OCI-LY1 (cell line): ENCODE measurements around the gene CACNA2D4.
"Not testable (repeated sequence)": the region's sequence is repeated elsewhere in the genome, so short reads cannot be mapped to it uniquely, and the experiment has no call there.

Source experiments
- H2AFZ ChIP-seq: fragments of 200-600 bp; sonication (generic), shearing (Covaris generic); 2 replicates; pipeline ENCODE4 v1.6.0; 2014; ENCODE audit warnings: antibody characterized with exemption, mild to moderate bottlenecking, low read length
- H3F3A ChIP-seq: fragments of 200-600 bp; sonication (generic), shearing (Covaris generic); 2 replicates; pipeline ENCODE4 v1.6.0; 2014; ENCODE audit warnings: mild to moderate bottlenecking, antibody characterized with exemption, low read length, moderate library complexity; ENCODE audit not compliant: insufficient read depth
- H3K27ac ChIP-seq: fragments of 200-600 bp; sonication (generic); 2 replicates; pipeline ENCODE4 v1.5.1; 2014; ENCODE audit warnings: low read length, mixed run types, mild to moderate bottlenecking, low read depth; ENCODE audit not compliant: poor library complexity, severe bottlenecking
- H3K27me3 ChIP-seq: fragments of 200-600 bp; sonication (generic); 2 replicates; pipeline ENCODE4 v1.6.0; 2014; ENCODE audit warnings: antibody characterized with exemption, mild to moderate bottlenecking, low read length, moderate library complexity; ENCODE audit not compliant: insufficient read depth
- H3K36me3 ChIP-seq: fragments of 200-600 bp; sonication (generic); 2 replicates; pipeline ENCODE4 v1.6.1; 2014; ENCODE audit warnings: mild to moderate bottlenecking, antibody characterized with exemption, low read length, moderate library complexity, mixed read lengths; ENCODE audit not compliant: insufficient read depth
- H3K4me1 ChIP-seq: fragments of 200-600 bp; sonication (generic); 2 replicates; pipeline ENCODE4 v1.5.1; 2014; ENCODE audit warnings: mild to moderate bottlenecking, low read length, moderate library complexity; ENCODE audit not compliant: insufficient read depth, severe bottlenecking
- H3K4me2 ChIP-seq: fragments of 200-600 bp; sonication (generic), shearing (Covaris generic); 2 replicates; pipeline ENCODE4 v1.6.1; 2014; ENCODE audit warnings: low read length
- H3K4me3 ChIP-seq: fragments of 200-600 bp; sonication (generic); 2 replicates; pipeline ENCODE4 v1.5.1; 2014; ENCODE audit warnings: low read length, low read depth, mild to moderate bottlenecking, mixed read lengths; ENCODE audit not compliant: poor library complexity, severe bottlenecking
- H3K79me2 ChIP-seq: fragments of 200-600 bp; shearing (Covaris generic); 2 replicates; pipeline ENCODE4 v1.6.1; 2016; ENCODE audit warnings: mixed run types, low read length, mixed read lengths; ENCODE audit not compliant: insufficient read depth
- H3K9ac ChIP-seq: fragments of 200-600 bp; sonication (generic), shearing (Covaris generic); 2 replicates; pipeline ENCODE4 v1.6.1; 2014; ENCODE audit warnings: mild to moderate bottlenecking, low read length, mixed read lengths
- H3K9me2 ChIP-seq: fragments of 200-600 bp; sonication (generic), shearing (Covaris generic); 2 replicates; pipeline ENCODE4 v1.6.1; 2014; ENCODE audit warnings: low read depth, mild to moderate bottlenecking, low read length, mixed read lengths
- H3K9me3 ChIP-seq: fragments of 200-600 bp; shearing (Covaris generic); 2 replicates; pipeline ENCODE4 v1.6.1; 2014; ENCODE audit warnings: low read length, mixed read lengths
- H4K20me1 ChIP-seq: fragments of 200-600 bp; sonication (generic), shearing (Covaris generic); 2 replicates; pipeline ENCODE4 v1.6.0; 2016; ENCODE audit warnings: mild to moderate bottlenecking, low read length; ENCODE audit not compliant: insufficient read depth
- EZH2 ChIP-seq: fragments of 200-600 bp; sonication (generic), shearing (Covaris generic); IDR thresholded peaks from 2 replicates; pipeline ENCODE4 v1.8.0; 2017; ENCODE audit warnings: borderline replicate concordance, mixed run types, mild to moderate bottlenecking, antibody characterized with exemption, low read length, moderate library complexity, mixed read lengths
- TF ChIP-seq, protein P1 (sequence below): fragments of 200-600 bp; sonication (generic), shearing (Covaris generic); IDR thresholded peaks from 2 replicates; pipeline ENCODE4 v1.5.1; 2017; ENCODE audit warnings: mild to moderate bottlenecking, antibody characterized with exemption, low read length, moderate library complexity, mixed read lengths

Gene CACNA2D4

DNA sequence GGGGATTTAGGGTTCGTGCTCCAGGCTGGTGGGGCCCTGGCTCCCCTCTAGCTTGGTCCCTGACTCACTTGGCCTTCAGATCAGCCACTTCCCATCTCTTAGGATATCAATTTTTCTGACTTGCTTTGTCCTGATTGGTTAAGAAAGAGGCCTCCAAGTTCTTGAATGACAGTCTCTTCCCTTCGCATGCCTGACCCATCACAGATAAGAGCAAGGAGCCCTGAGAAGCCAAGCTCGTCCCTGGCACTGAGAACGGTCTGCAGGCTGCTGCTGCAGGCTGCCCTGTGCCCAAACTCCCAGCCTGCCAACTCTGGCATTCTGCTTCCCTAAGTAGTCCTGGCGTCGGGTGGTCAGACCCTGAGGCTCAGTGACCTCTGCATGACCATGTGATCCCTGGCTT is 98.9 kb downstream of the CACNA2D4 start:
- Histone ChIP-seq H3K9me3 (no peaks in the 10 kb centered on the region), H3K36me3 (no peaks in the 10 kb centered on the region), H4K20me1 (no peaks in the 10 kb centered on the region), H3K9me2 (no peaks in the 10 kb centered on the region), H3K79me2 (no peaks in the 10 kb centered on the region), H3K4me1 (no peaks in the 10 kb centered on the region), H2AFZ (no peak overlapping the region), H3K4me2 (no peak overlapping the region), H3K9ac (no peak overlapping the region), H3K4me3 (no peak overlapping the region), H3K27me3 (peaks cover 30% of the 10 kb centered on the region; the same call in 1 of the 2 replicates), H3K27ac (no peak overlapping the region), H3F3A (no peaks in the 10 kb centered on the region)
- TF ChIP-seq EZH2 = no peak

DNA sequence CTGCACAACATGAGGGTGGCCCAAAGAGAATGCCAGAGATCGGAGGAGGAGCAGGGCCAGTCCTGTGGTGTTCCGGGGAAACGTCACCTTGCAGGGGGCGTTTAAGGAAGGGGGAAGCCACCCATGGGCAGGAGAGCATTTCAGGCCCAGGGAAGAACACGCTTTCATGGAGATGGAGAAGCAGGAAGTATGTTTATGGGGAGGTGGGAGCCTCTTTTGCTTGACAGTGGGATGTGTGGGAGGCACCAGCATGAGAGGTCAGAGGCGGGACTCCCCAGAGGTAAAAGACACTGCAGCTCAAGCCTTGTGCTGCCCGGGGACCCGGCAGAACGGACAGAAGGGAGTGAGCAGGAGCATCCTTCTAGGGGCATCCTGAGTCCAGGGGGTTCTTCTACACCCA is 99.4 kb downstream of the CACNA2D4 start:
- Histone ChIP-seq H3K9me3 (no peaks in the 10 kb centered on the region), H3K4me2 (no peak overlapping the region), H2AFZ (no peak overlapping the region), H3K4me3 (no peak overlapping the region), H3K9me2 (no peaks in the 10 kb centered on the region), H3K4me1 (no peaks in the 10 kb centered on the region), H3K27me3 (peaks cover 26% of the 10 kb centered on the region; the same call in 1 of the 2 replicates), H3K9ac (no peak overlapping the region), H3F3A (no peaks in the 10 kb centered on the region), H3K79me2 (no peaks in the 10 kb centered on the region), H3K27ac (no peak overlapping the region), H4K20me1 (no peaks in the 10 kb centered on the region), H3K36me3 (no peaks in the 10 kb centered on the region)
- TF ChIP-seq EZH2 = no peak
- TF ChIP-seq, protein P1, sequence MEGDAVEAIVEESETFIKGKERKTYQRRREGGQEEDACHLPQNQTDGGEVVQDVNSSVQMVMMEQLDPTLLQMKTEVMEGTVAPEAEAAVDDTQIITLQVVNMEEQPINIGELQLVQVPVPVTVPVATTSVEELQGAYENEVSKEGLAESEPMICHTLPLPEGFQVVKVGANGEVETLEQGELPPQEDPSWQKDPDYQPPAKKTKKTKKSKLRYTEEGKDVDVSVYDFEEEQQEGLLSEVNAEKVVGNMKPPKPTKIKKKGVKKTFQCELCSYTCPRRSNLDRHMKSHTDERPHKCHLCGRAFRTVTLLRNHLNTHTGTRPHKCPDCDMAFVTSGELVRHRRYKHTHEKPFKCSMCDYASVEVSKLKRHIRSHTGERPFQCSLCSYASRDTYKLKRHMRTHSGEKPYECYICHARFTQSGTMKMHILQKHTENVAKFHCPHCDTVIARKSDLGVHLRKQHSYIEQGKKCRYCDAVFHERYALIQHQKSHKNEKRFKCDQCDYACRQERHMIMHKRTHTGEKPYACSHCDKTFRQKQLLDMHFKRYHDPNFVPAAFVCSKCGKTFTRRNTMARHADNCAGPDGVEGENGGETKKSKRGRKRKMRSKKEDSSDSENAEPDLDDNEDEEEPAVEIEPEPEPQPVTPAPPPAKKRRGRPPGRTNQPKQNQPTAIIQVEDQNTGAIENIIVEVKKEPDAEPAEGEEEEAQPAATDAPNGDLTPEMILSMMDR = no peak

DNA sequence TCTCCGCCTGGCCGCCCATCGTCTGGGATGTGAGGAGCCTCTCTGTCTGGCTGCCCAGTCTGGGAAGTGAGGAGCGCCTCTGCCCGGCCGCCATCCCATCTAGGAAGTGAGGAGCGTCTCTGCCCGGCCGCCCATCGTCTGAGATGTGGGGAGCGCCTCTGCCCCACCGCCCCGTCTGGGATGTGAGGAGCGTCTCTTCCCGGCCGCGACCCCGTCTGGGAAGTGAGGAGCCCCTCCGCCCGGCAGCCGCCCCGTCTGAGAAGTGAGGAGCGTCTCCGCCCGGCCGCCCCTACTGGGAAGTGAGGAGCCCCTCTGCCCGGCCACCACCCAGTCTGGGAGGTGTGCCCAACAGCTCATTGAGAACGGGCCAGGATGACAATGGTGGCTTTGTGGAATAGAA is 100.5 kb downstream of the CACNA2D4 start:
- not testable (repeated sequence) for H3K36me3 ChIP-seq, H3K4me2 ChIP-seq, H3K9ac ChIP-seq, H3K27ac ChIP-seq, H3F3A ChIP-seq, H3K4me3 ChIP-seq, H3K9me3 ChIP-seq, H3K9me2 ChIP-seq, H3K4me1 ChIP-seq, H2AFZ ChIP-seq, H3K79me2 ChIP-seq, H4K20me1 ChIP-seq
- peaks cover 30% of the 10 kb centered on the region; the same call in 1 of the 2 replicates for H3K27me3 ChIP-seq

DNA sequence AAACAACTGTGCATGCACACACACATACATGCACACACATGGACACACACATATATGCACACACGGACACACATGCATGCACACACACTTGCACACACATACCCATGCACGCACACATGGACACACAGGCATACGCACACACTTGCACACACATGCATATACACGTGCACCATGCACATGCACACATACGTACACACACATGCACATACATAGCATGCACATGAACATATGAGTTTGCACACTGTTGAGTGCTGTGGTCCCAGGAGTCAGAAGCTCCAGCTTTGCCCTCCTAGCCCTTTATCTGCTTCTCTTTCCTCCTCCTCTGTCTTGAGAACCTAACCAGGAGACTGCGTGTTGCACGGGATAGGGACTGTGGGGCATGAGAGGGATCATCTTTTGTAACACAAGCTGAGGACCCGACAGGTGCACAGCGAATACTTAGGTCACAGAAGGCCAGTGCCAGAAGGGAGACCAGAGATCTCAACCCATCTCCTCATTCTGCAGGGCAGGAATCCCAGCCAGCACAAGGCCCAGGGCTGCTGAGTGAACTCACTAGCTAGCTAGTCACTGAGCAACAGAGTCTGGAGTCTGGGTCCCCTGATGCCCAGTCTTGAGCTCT is 101.6 kb downstream of the CACNA2D4 start:
- TF ChIP-seq, protein P1 = no peak
- TF ChIP-seq EZH2 = no peak
- no peaks in the 10 kb centered on the region for H3K9me3 ChIP-seq
- H3K4me2 ChIP-seq = no peak overlapping the region
- no peak overlapping the region for H3K27ac ChIP-seq
- no peak overlapping the region for H3K9ac ChIP-seq
- no peaks in the 10 kb centered on the region for H3F3A ChIP-seq
- H2AFZ ChIP-seq = no peak overlapping the region
- H3K9me2 ChIP-seq = no peaks in the 10 kb centered on the region
- H3K27me3 ChIP-seq = peaks cover 30% of the 10 kb centered on the region; the same call in 1 of the 2 replicates
- peaks cover 4% of the 10 kb centered on the region for H3K4me1 ChIP-seq
- H4K20me1 ChIP-seq = no peaks in the 10 kb centered on the region
- H3K79me2 ChIP-seq = no peaks in the 10 kb centered on the region
- H3K4me3 ChIP-seq = no peak overlapping the region
- no peaks in the 10 kb centered on the region for H3K36me3 ChIP-seq
